ENCODE data around the gene AIPL1.

The AIPL1 gene

GRCh38 chr17:6448473-6448872 is 13.6 kb upstream of the AIPL1 start:
- no peak for DNase-seq

GRCh38 chr17:6446516-6447100 is 11.7 kb upstream of the AIPL1 start:
- no peak for DNase-seq

GRCh38 chr17:6444571-6445335 is 9.8 kb upstream of the AIPL1 start:
- no peak for DNase-seq

- peak; percentile 88 to 95 for DNase-seq
Observed at GRCh38 chr17:6443692-6444570, 9.0 kb upstream of the AIPL1 start, which contains the start of gene PIMREG. TSS of gene PIMREG (plus strand) at chr17:6444455. CDS start at chr17:6445111, 656 bp downstream.

GRCh38 chr17:6442775-6443174 is 7.9 kb upstream of the AIPL1 start:
- no peak for DNase-seq

GRCh38 chr17:6439951-6440350 is 5.0 kb upstream of the AIPL1 start:
- DNase-seq = no peak

- no peak for DNase-seq
Observed at GRCh38 chr17:6437956-6438355, 3.0 kb upstream of the AIPL1 start.

- DNase-seq = no peak
Observed at GRCh38 chr17:6437466-6437865, 2.5 kb upstream of the AIPL1 start.

- peak; percentile 54 for DNase-seq
Observed at GRCh38 chr17:6435968-6436367, 1.0 kb upstream of the AIPL1 start.

- DNase-seq = no peak
Observed at GRCh38 chr17:6430769-6431168, 4.2 kb downstream of the AIPL1 start.

GRCh38 chr17:6429266-6429665 is 5.7 kb downstream of the AIPL1 start:
- no peak for DNase-seq

- no peak for DNase-seq
Observed at GRCh38 chr17:6428207-6428965, 6.5 kb downstream of the AIPL1 start.

- peak; percentile 34 to 50 for DNase-seq
Observed at GRCh38 chr17:6427279-6427781, 7.6 kb downstream of the AIPL1 start.

- DNase-seq = no peak
Observed at GRCh38 chr17:6426356-6427101, 8.4 kb downstream of the AIPL1 start.

GRCh38 chr17:6425407-6425806 is 9.5 kb downstream of the AIPL1 start:
- no peak for DNase-seq

- no peak for DNase-seq
Observed at GRCh38 chr17:6423931-6424330, 11.0 kb downstream of the AIPL1 start.

GRCh38 chr17:6422654-6423241 is 12.2 kb downstream of the AIPL1 start:
- no peak for DNase-seq

GRCh38 chr17:6421700-6422604 is 13.0 kb downstream of the AIPL1 start:
- peak; percentile 74 to 77 for DNase-seq

- peak in 1 of 2 donors; percentile 16 for DNase-seq
Observed at GRCh38 chr17:6420173-6420641, 14.7 kb downstream of the AIPL1 start.

GRCh38 chr17:6415616-6416015 is 19.3 kb downstream of the AIPL1 start:
- DNase-seq = no peak
